VCaP (cell line): ENCODE data around the gene COL4A2.

Experiments
- H3K27ac ChIP-seq: fragments of 450-650 bp; 2 replicates; pipeline ENCODE4 v1.5.1; 2017
- TF ChIP-seq, protein P1 (sequence below): fragments of 450-650 bp; conservative IDR thresholded peaks from 2 replicates; pipeline ENCODE4 v1.5.1; 2017; ENCODE audit warnings: mild to moderate bottlenecking, moderate library complexity

The COL4A2 gene

DNA sequence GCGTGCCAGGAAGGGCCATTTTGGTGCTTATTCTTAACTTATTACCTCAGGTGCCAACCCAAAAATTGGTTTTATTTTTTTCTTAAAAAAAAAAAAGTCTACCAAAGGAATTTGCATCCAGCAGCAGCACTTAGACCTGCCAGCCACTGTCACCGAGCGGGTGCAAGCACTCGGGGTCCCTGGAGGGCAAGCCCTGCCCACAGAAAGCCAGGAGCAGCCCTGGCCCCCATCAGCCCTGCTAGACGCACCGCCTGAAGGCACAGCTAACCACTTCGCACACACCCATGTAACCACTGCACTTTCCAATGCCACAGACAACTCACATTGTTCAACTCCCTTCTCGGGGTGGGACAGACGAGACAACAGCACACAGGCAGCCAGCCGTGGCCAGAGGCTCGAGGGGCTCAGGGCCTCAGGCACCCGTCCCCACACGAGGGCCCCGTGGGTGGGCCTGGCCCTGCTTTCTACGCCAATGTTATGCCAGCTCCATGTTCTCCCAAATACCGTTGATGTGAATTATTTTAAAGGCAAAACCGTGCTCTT, 205.2 kb downstream of the COL4A2 start:
- TF ChIP-seq, protein P1, sequence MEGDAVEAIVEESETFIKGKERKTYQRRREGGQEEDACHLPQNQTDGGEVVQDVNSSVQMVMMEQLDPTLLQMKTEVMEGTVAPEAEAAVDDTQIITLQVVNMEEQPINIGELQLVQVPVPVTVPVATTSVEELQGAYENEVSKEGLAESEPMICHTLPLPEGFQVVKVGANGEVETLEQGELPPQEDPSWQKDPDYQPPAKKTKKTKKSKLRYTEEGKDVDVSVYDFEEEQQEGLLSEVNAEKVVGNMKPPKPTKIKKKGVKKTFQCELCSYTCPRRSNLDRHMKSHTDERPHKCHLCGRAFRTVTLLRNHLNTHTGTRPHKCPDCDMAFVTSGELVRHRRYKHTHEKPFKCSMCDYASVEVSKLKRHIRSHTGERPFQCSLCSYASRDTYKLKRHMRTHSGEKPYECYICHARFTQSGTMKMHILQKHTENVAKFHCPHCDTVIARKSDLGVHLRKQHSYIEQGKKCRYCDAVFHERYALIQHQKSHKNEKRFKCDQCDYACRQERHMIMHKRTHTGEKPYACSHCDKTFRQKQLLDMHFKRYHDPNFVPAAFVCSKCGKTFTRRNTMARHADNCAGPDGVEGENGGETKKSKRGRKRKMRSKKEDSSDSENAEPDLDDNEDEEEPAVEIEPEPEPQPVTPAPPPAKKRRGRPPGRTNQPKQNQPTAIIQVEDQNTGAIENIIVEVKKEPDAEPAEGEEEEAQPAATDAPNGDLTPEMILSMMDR: no peak
- peak overlapping the region; percentile 100; the same call in 1 of the 2 replicates for H3K27ac ChIP-seq

DNA sequence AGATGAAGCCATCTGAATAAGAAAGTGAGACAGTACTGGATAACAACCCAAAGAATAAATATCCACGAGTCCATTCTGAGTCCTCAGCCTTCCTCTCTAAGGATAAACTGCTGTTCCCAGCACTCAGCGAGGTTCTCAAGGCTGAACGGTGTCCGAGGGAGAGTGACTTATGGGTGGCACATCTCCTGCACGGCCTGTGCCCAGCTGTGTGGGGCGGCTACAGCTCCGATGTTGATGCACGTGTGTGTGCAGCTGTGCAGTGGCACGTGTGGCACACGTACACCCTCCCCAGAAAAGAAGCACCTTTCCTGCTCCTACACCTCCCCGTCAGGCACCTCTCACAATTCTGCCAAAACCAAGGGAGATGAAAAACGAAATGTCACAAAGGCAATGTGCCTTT, 209.4 kb downstream of the COL4A2 start:
- H3K27ac ChIP-seq: no peak overlapping the region
- TF ChIP-seq, protein P1: no peak

DNA sequence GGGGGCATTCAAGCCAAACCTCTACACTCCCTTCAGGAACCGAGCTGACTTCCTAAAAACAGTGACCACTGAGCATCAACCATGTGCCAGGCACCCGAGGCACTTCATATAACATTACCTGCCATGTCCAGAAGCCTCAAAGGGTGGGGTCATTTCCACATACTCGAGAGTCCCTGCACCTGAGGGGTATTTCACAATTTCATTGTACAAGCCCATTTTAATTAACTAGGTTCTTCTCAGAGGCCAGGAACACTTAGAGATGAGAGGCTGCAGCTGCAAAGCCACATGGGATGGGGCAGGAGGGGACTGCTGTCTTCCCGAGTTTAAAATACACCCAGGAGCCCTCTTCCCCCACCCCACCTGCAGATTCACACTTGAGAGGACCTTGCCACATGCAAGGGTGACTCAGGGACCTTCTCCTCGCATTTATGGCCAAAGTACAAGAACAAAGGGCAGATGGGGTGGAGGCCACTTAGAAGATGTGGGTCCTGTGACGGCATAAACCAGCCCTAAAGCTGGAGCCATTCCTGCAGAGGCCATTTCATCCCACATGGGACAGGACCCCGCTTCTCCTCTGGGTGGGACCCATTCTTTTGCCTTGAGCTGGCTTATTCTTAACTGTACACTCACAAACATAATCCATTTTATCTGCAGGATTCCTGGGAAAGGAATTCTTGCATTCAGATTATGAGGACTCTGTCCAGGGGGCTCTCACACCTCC, 210.6 kb downstream of the COL4A2 start:
- TF ChIP-seq, protein P1: no peak

DNA sequence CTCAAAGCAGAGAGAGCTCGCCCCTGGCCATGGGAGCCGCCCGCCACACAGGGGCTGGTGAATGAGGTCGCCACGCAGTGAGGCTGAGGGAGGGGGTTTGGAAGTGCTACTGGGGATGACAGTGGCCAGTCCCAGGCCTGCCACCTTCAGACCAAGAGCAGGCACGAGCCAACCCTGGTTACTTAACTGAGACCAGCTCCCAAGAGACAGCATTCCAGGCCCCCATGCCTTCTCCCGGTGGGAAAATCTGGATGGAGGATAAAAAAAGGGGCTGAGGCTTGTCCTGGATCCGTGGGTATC, 211.1 kb downstream of the COL4A2 start:
- H3K27ac ChIP-seq: no peak overlapping the region
- TF ChIP-seq, protein P1: no peak

More for the DNA sequence above, 210.6 kb downstream of the COL4A2 start:
- H3K27ac ChIP-seq: no peak overlapping the region

DNA sequence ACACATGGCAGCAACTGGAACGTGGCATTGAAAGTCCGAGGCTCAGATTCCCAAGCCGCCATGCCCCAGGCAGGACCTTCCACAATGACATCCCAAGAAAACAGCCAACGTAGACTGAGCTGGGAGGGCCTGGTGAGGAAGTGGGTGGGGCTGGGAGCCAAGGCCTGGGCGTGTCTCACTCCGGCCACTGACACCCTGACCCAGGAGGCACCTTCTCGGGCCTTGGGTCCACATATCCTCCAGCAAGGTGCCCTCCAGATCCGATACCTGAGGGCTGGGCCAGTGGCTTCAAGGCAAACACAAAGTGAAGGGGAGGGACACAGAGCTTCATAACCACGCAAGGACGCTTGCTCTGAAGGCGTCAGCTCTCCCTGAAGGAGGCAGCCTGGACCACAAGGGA, 211.5 kb downstream of the COL4A2 start:
- TF ChIP-seq, protein P1: no peak
- H3K27ac ChIP-seq: no peak overlapping the region

DNA sequence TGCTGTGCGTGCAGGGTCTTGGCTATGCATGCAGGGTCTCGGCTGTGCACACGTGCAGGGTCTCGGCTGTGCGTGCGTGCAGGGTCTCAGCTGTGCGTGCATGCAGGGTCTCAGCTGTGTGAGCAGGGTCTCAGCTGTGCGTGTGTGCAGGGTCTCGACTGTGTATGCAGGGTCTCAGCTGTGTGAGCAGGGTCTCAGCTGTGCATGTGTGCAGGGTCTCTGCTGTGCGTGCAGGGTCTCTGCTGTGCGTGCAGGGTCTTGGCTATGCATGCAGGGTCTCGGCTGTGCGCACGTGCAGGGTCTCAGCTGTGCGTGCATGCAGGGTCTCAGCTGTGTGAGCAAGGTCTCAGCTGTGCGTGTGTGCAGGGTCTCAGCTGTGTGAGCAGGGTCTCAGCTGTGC, 212.0 kb downstream of the COL4A2 start:
- H3K27ac ChIP-seq: no peak overlapping the region
- TF ChIP-seq, protein P1: no peak

DNA sequence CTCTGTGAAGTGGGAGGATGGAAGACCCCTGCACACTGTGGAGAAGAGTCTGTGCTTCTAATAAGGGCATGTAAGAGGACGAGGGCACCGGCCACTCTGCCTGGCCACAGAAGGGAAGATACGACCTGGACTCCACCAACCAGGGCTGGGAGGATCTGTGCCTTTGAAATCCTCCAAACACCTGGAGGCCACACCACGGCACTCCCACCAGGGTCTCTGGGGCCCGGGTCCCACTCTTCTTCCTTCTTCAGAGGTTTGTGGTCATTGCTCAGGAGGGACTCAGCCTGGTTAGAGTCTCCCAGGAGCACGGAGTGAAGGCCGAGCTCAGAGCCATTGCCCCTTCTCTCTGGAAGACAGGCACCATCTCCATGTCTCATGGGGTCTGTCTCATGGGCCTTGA, 212.4 kb downstream of the COL4A2 start:
- H3K27ac ChIP-seq: no peak overlapping the region
- TF ChIP-seq, protein P1: no peak
